HepG2 (cell line): ENCODE measurements around the gene ZBTB2. TPM values are rescaled to one million over a fixed set of nuclear protein-coding genes. Genes with fewer than 3 reads are reported as not detected.

Experiments
- ATAC-seq: fragments of 200-7000 bp; cut with Tn5 transposase; 3 replicates; pipeline ENCODE4 v1.9.1; 2020; ENCODE audit warnings: mild to moderate bottlenecking, moderate library complexity
- BruUV-seq: library from RNA; stranded (reverse); fragments of 400-500 nt; replicated peaks from 2 replicates; lab custom pipeline; 2021; lab: Mats Ljungman, UMichigan
- CTCF ChIA-PET: fragments of 300-600 bp; formaldehyde crosslinking; extraction: SDS; loops from one replicate; lab custom pipeline; 2021; ENCODE audit warnings: low total read pairs, inconsistent platforms, low intra/inter-chr PET ratio; lab: Yijun Ruan, JAX
- POLR2A ChIA-PET: fragments of 350-600 bp; sonication (Branson Sonifier 250); formaldehyde crosslinking; loops from one replicate; lab custom pipeline; 2020; ENCODE audit warnings: antibody characterized with exemption, inconsistent platforms; lab: Yijun Ruan, JAX
- DNase-seq: peaks from one replicate; pipeline ENCODE4 v3.0.0-alpha.2; 2015; ENCODE audit warnings: low spot score
- FAIRE-seq: peaks from 3 replicates; lab custom pipeline; 2011; peaks lifted over from hg19 to GRCh38; lab: Jason Lieb, UNC
- H2AFZ ChIP-seq: one replicate; pipeline ENCODE4 v1.6.1; 2011; ENCODE audit warnings: low read length, inconsistent platforms
- H3K27ac ChIP-seq: fragments of 300-600 bp; 3 replicates; pipeline ENCODE4 v1.8.0; 2011; ENCODE audit warnings: mixed run types, mild to moderate bottlenecking, mixed read lengths, low read length, inconsistent platforms; ENCODE audit not compliant: insufficient read depth; ENCODE audit errors: extremely low read length
- H3K27me3 ChIP-seq, 2 experiments: fragments of 200-600 bp in 1 of 2; 2 replicates in 1 of 2; 3 replicates in 1 of 2; pipeline versions ENCODE4 v1.6.0 to v1.8.0; 2011; ENCODE audit warnings: low read length in 2 of 2, mild to moderate bottlenecking in 2 of 2, moderate library complexity in 2 of 2, inconsistent platforms in 1 of 2; ENCODE audit not compliant: insufficient read depth in 2 of 2, control insufficient read depth in 1 of 2
- H3K36me3 ChIP-seq, 2 experiments: fragments of 200-600 bp in 1 of 2; replicated peaks in 1 of 2; 2 replicates in 1 of 2; 3 replicates in 1 of 2; pipeline versions ENCODE4 v1.5.1 to v1.8.0; 2011; ENCODE audit warnings: low read length in 2 of 2, inconsistent platforms in 1 of 2; ENCODE audit not compliant: insufficient read depth in 2 of 2, control insufficient read depth in 1 of 2
- H3K4me1 ChIP-seq: 2 replicates; pipeline ENCODE4 v1.5.1; 2012; ENCODE audit warnings: low read length, inconsistent platforms; ENCODE audit not compliant: insufficient read depth
- H3K4me2 ChIP-seq: 2 replicates; pipeline ENCODE4 v1.6.0; 2011; ENCODE audit warnings: low read depth, low read length, inconsistent platforms
- H3K4me3 ChIP-seq, 3 experiments: fragments of 200-600 bp in 1 of 3; sonication (generic), shearing (Covaris generic) in 1 of 3; replicated peaks in 1 of 3; 2 replicates each; pipeline ENCODE4 v1.5.1; 2011 to 2016; ENCODE audit warnings: low read length in 3 of 3, inconsistent platforms in 2 of 3, low read depth in 2 of 3, mild to moderate bottlenecking in 2 of 3, control low read depth in 1 of 3, mixed read lengths in 1 of 3; ENCODE audit not compliant: insufficient read depth in 1 of 3
- H3K79me2 ChIP-seq: one replicate; pipeline ENCODE4 v1.6.1; 2011; ENCODE audit warnings: low read length, inconsistent platforms; ENCODE audit not compliant: insufficient read depth
- H3K9ac ChIP-seq: 2 replicates; pipeline ENCODE4 v1.6.0; 2011; ENCODE audit warnings: mild to moderate bottlenecking, low read depth, low read length, inconsistent platforms; ENCODE audit not compliant: insufficient read depth
- H3K9me3 ChIP-seq: 2 replicates; pipeline ENCODE4 v1.5.1; 2012; ENCODE audit warnings: mild to moderate bottlenecking, low read length
- H4K20me1 ChIP-seq: 2 replicates; pipeline ENCODE4 v1.6.0; 2011; ENCODE audit warnings: inconsistent platforms, mild to moderate bottlenecking, low read length, moderate library complexity; ENCODE audit not compliant: insufficient read depth
- ARHGAP35 ChIP-seq: sonication (generic); formaldehyde crosslinking; IDR thresholded peaks from 2 replicates; pipeline ENCODE4 v1.9.0; 2022; ENCODE audit warnings: mild to moderate bottlenecking, inconsistent platforms, moderate library complexity, missing genetic modification reagents, borderline replicate concordance
- CREB1 ChIP-seq, 2 experiments: fragments of 450-650 bp in 1 of 2; IDR thresholded peaks; 2 replicates each; pipeline ENCODE4 v1.6.1; 2016 to 2017; ENCODE audit warnings: control low read depth in 1 of 2, mild to moderate bottlenecking in 1 of 2, missing compliant biosample characterization in 1 of 2, missing genetic modification characterization in 1 of 2
- CREM ChIP-seq, 2 experiments: sonication (generic) in 1 of 2; formaldehyde crosslinking in 1 of 2; IDR thresholded peaks; 2 replicates each; pipeline versions ENCODE4 v1.4.0 to v1.6.1; 2016 to 2020; ENCODE audit warnings: antibody characterized with exemption in 1 of 2, mild to moderate bottlenecking in 1 of 2, missing genetic modification reagents in 1 of 2
- DMAP1 ChIP-seq: IDR thresholded peaks from 2 replicates; pipeline ENCODE4 v1.6.1; 2016
- FOXC1 ChIP-seq: sonication (generic); formaldehyde crosslinking; IDR thresholded peaks from 2 replicates; pipeline ENCODE4 v1.8.0; 2022; ENCODE audit warnings: mild to moderate bottlenecking, missing genetic modification reagents, borderline replicate concordance
- PHF8 ChIP-seq: sonication (generic); formaldehyde crosslinking; IDR thresholded peaks from 2 replicates; pipeline ENCODE4 v1.5.0; 2020; ENCODE audit warnings: missing genetic modification reagents
- ZBTB37 ChIP-seq: sonication (generic); formaldehyde crosslinking; IDR thresholded peaks from 2 replicates; pipeline ENCODE4 v1.4.0; 2020; ENCODE audit warnings: mild to moderate bottlenecking, missing genetic modification reagents
- ZNF546 ChIP-seq: sonication (generic); formaldehyde crosslinking; conservative IDR thresholded peaks from 2 replicates; pipeline ENCODE4 v1.8.1; 2023; ENCODE audit warnings: mild to moderate bottlenecking, missing genetic modification reagents
- ZNF562 ChIP-seq: sonication (generic); formaldehyde crosslinking; IDR thresholded peaks from 2 replicates; pipeline ENCODE4 v1.8.0; 2022; ENCODE audit warnings: missing genetic modification reagents, borderline replicate concordance
- ZNF609 ChIP-seq: sonication (generic); formaldehyde crosslinking; IDR thresholded peaks from 2 replicates; pipeline ENCODE4 v1.4.0; 2020; ENCODE audit warnings: mild to moderate bottlenecking, missing genetic modification reagents, borderline replicate concordance
- WGBS: methylation state at CpG from one replicate; pipeline ENCODE4 v1.1.6; 2017; ENCODE audit warnings: low lambda C conversion rate; 5-methylcytosine and 5-hydroxymethylcytosine counted together
- in situ Hi-C: cut with HindIII; loops from 2 replicates; pipeline ENCODE4 v1.10.0; 2017; ENCODE audit warnings: low pct_unique_long_range_greater_than_20kb; ENCODE audit not compliant: extremely low pct_ligation_motif_present
- intact Hi-C: fragments of 100-400 bp; cut with micrococcal nuclease; formaldehyde crosslinking; loops from one replicate; pipeline ENCODE4 v1.10.0; 2022; ENCODE audit not compliant: unreplicated experiment
- polyA plus RNA-seq, 8 experiments: library from polyadenylated mRNA; depleted of rRNA in 3 of 8; stranded (reverse) in 7 of 8; unstranded in 1 of 8; fragments of >200 nt; fragmentation: Illumina TruSeq in 4 of 8; extraction: Trizol in 4 of 8; gene quantifications; 2 replicates each; pipeline versions ENCODE4 v1.2.1 to v1.2.3, GENCODE V29; 2011 to 2016; ENCODE audit warnings: low read depth in 4 of 8, missing spikeins in 1 of 8, mixed read lengths in 1 of 8; ENCODE audit not compliant: insufficient read depth in 1 of 8
- total RNA-seq, 5 experiments: library from RNA; depleted of rRNA; stranded (reverse); fragments of >200 nt; fragmentation: Illumina TruSeq; extraction: Trizol; gene quantifications; 2 replicates each; pipeline ENCODE4 v1.2.3, GENCODE V29; 2016; ENCODE audit warnings: low read depth in 1 of 5

ZBTB2 gene
- total and polyA plus RNA-seq, 2 of the 13 experiments (the other 11 are each of a cell fraction or from before 2014, with no cell fraction given): 15.4 to 22.8 TPM

GRCh38 chr6:151338651-151339200 is 52.6 kb downstream of the ZBTB2 start:
- FAIRE-seq: no peak
- 94% methylated on average over 11 of the region's 11 CpGs for WGBS
- Histone ChIP-seq H4K20me1 (no peaks in the 10 kb centered on the region), H3K9ac (no peak overlapping the region), H2AFZ (no peak overlapping the region), H3K4me2 (no peak overlapping the region), H3K27me3 (no peaks in the 10 kb centered on the region), H3K9me3 (no peaks in the 10 kb centered on the region), H3K4me3 (no peak overlapping the region), H3K4me1 (peaks cover 6% of the 10 kb centered on the region; the same call in 1 of the 2 replicates), H3K79me2 (no peaks in the 10 kb centered on the region), H3K27ac (no peak overlapping the region), H3K36me3 (no peaks in the 10 kb centered on the region; a peak in 1 of 5 replicates)
- intact Hi-C loops: no loop called here
- in situ Hi-C loops: loop anchor here (25.0 kb wide), 1 partner anchor 926 kb away; no protein-coding TSS in a partner anchor
- TF ChIP-seq ZBTB37 (CRISPR knock-in tag) (no peak), FOXC1 (CRISPR knock-in tag) (no peak), CREM (IDR thresholded peaks at IDR 0.05) (no peak), CREM (CRISPR knock-in tag; IDR thresholded peaks at IDR 0.05) (no peak), PHF8 (CRISPR knock-in tag) (no peak), DMAP1 (CRISPR knock-in tag) (no peak), ZNF562 (no peak), CREB1 (IDR thresholded peaks at IDR 0.05) (no peak), CREB1 (CRISPR knock-in tag; IDR thresholded peaks at IDR 0.05) (no peak), ZNF609 (CRISPR knock-in tag) (no peak), ZNF546 (CRISPR knock-in tag) (no peak), ARHGAP35 (CRISPR knock-in tag) (no peak)
- ChIA-PET POLR2A (no interaction called here), CTCF (no interaction called here)
- DNase-seq: no peak
- no TSS peak for BruUV-seq
- ATAC-seq: no peak
